Omental fat pad (tissue), 4 donors: ENCODE measurements around the gene UBE2L3. TPM values are rescaled to one million over a fixed set of nuclear protein-coding genes. Genes with fewer than 3 reads are reported as not detected.
"Not testable (repeated sequence)": the region's sequence is repeated elsewhere in the genome, so short reads cannot be mapped to it uniquely, and the experiment has no call there.

ENCODE experiments used
- ATAC-seq: fragments of 150-250 bp; one replicate; pipeline ENCODE4 v1.9.1; 2016; ENCODE audit warnings: mild to moderate bottlenecking, moderate library complexity; ENCODE audit not compliant: low FRiP score
- DNase-seq: peaks from one replicate; pipeline ENCODE4 v3.0.0-alpha.2; 2019; ENCODE audit warnings: low spot score
- total RNA-seq, 4 donors: library from RNA; depleted of rRNA; stranded (reverse); fragments of >200 nt; gene quantifications; one replicate each; pipeline ENCODE4 v1.1.0, GENCODE V29; 2016
- TF ChIP-seq, protein P1 (sequence below), 3 donors: fragments of 450-650 bp; IDR thresholded peaks; one replicate each; pipeline ENCODE4 v1.5.1; 2016 to 2017; ENCODE audit warnings: antibody characterized with exemption in 3 of 3, mild to moderate bottlenecking in 3 of 3, moderate library complexity in 2 of 3

UBE2L3 gene
- total RNA-seq, 4 donors from 2014 or later = 38.9 to 49.7 (median 44.0) TPM

DNA sequence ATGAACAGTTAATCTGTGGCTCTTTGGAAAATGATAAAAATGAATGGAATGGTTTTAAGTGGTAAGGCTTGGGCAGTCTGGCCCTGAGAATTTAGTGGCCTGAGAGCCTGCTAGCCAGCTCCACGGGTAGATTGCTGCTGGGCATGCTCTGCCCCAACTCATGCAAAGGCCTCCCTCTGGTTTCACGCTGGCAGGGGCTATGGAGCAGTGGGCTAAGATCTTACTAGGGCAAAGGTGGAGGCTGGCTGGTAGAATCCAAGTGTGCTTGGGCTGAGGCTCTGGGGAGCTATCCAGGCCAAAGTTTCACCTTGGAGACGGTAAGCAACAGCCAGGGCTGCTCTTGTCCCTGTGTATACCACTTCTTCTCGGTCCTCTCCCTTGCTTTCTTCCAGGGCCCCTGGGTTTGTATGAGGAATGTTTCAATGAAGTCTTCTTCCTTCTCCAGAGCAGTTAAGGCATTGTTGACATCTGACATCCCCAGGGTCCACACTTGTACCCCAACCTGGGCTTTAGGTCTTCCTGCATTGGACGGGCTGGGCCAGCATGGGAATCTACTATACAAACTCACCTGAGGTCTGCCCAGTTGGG lies 27.4 kb downstream of the UBE2L3 start:
- ATAC-seq = no peak
- DNase-seq = no peak
- TF ChIP-seq, protein P1, sequence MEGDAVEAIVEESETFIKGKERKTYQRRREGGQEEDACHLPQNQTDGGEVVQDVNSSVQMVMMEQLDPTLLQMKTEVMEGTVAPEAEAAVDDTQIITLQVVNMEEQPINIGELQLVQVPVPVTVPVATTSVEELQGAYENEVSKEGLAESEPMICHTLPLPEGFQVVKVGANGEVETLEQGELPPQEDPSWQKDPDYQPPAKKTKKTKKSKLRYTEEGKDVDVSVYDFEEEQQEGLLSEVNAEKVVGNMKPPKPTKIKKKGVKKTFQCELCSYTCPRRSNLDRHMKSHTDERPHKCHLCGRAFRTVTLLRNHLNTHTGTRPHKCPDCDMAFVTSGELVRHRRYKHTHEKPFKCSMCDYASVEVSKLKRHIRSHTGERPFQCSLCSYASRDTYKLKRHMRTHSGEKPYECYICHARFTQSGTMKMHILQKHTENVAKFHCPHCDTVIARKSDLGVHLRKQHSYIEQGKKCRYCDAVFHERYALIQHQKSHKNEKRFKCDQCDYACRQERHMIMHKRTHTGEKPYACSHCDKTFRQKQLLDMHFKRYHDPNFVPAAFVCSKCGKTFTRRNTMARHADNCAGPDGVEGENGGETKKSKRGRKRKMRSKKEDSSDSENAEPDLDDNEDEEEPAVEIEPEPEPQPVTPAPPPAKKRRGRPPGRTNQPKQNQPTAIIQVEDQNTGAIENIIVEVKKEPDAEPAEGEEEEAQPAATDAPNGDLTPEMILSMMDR (IDR thresholded peaks at IDR 0.05) = no peak

DNA sequence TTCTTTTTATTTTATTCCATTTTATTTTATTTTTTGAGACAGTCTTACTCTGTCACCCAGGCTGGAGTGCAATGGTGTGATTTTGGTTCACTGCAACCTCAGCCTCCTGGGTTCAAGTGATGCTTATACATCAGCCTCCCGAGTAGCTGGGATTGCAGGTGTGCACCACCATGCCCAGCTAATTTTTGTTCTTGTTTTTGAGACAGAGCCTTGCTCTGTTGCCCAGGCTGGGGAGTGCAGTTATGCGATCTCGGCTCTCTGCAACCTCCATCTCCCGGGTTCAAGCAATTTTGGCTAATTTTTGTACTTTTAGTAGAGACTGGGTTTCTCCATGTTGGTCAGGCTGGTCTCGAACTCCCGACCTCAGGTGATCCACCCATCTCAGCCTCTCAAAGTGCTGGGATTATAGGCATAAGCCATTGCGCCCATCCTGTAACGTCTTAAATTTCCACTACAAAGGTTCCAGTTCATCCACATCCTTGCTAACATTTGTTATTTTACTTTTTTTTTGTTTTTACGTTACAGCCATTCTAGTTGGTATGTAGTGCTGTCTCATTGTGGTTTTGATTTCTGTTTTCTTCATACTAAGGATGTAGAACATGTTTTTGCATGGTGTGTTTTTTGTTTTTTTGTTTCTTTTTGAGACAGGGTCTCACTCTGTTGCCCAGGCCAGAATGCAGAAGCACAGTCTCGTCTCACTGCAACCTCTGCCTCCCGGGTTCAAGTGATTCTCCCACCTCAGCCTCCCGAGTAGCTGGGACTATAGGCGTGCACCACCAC lies 29.0 kb downstream of the UBE2L3 start:
- DNase-seq, ATAC-seq: not testable (repeated sequence)

DNA sequence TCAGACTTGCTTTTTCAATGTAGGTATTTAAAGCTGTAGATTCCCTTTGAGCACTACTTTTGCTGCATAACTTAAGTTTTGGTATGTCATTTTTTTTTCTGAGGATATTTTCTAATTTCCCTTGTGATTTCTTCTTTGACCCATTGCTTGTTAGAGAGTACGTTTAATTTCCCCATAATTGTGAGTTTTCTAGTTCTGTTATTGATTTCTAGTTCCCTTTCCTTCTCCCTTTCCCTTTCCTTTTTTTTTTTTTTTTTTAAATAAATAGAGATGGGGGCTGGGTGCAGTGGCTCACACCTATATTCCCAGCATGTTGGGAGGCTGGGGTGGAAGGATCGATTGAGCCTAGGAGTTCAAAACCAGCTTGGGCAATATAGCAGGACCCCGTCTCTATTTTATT lies 30.8 kb downstream of the UBE2L3 start:
- TF ChIP-seq, protein P1 (IDR thresholded peaks at IDR 0.05) = no peak
- DNase-seq = no peak
- ATAC-seq = no peak

DNA sequence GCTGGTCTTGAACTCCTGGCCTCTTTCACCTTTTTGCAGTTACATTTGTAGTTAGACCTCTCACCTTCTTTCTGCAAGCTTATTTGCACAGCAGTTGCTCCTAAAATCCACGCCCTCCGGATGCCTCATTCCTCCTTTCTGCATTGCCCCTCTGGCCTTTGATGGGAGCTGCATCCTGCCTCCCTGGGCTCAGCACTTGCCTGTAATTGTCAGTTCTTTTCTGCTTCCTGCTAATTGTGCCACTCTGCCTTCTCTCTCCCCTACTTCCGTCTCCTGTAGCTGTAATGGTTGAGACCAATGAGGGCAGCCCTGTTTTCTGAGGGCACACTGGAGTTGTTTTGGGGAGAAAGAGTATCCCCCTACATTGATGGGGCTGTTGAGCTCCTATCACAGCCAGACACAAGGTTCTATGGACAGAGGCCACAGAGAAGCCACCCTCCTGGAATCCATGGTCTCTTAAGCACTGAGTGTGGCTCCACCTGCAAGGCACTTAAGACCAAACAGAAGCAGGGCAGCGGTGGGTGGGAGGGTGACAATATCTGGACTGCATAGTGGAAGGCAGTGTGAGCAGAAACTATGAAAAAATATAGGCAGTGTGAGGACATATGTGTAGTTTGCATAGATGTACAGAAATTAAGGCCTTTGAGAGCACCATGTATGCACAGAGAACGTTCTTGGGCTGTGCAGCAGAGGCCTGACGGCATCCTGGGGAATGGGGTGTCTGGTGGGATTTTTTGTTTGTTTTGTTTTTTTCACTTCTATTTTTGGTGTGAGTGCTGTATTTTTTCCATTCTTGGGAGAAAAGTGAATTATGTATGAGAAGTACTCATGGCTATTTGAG lies 31.8 kb downstream of the UBE2L3 start:
- no peak for ATAC-seq
- TF ChIP-seq, protein P1 (IDR thresholded peaks at IDR 0.05) = no peak
- DNase-seq = no peak

DNA sequence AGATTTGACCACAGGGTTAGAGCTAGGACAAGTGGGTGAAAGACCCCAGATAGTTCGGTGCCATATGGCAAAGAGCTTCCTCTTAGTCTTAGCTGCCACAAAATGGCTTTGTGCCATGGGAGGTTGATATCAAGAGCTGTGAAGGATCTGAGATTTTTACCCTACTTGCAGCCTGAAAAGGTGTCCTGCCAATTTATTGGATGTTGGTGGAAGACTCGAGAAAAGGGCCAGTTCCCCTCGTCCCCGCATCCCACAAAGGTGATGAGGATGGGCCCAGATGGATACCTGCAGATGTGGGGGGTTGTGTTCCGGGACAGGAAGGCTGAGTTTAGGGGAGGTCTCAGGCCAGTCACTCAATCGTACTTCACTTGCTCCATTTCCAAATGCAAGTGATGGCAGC lies 35.1 kb downstream of the UBE2L3 start:
- TF ChIP-seq, protein P1 (IDR thresholded peaks at IDR 0.05) = no peak

DNA sequence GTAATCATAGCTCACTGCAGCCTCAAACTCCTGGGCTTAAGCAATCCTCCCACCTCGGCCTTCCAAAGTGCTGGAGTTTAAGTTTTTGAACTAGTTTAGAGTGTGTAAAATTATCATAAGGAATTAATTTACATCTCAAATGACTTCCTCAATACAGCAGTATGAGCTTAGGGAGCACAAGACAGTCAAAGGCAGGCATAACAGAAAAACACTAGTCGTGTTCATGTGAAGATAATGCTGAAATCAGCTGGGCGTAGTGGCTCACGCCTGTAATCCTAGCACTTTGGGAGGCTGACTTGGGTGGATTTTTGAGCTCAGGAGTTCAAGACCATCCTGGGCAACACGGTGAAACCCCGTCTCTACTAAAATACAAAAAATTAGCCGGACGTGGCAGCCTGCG lies 36.5 kb downstream of the UBE2L3 start:
- ATAC-seq = no peak
- no peak for DNase-seq
- TF ChIP-seq, protein P1 (IDR thresholded peaks at IDR 0.05) = no peak

More for the DNA sequence above, 35.1 kb downstream of the UBE2L3 start:
- DNase-seq = no peak
- ATAC-seq = no peak

DNA sequence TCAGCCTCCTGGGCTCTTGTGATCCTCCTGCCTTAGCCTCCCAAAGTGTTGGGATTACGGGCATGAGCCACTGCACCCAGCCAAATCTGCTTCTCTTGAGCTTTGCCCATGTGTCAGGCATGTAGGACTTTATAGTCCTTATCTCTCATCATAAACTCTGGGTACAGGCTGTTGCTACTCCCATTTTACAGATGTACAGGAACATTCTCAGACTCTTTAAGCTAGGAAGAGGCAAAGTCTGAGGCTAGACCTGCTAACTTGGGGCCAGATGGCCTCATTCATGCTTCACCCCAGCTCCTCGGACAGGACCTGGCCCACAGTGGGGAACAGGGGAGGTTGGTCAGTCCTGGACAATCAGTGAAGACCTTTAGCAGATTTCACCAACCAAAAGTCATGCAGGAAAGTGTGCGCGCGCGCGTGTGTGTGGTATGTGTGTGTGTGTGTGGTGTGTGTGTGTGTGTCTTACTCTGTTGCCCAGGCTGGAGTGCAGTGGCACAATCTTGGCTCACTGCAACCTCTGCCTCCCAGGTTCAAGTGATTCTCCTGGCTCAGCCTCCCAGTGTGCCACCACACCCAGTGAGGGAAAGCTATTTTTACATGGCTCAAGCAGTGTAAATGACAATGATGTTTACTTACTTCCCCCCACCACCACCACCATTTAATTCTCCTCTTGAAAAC lies 38.5 kb downstream of the UBE2L3 start:
- TF ChIP-seq, protein P1 (IDR thresholded peaks at IDR 0.05) = no peak
- DNase-seq (no peak), ATAC-seq (no peak)
